DND-41 (cell line): ENCODE measurements around the gene PITX1.

Experiments used
- EZH2 ChIP-seq: IDR thresholded peaks from 3 replicates; pipeline ENCODE4 v1.6.1; 2012; ENCODE audit warnings: borderline replicate concordance, low read depth, mild to moderate bottlenecking, moderate library complexity, low read length, inconsistent platforms; ENCODE audit not compliant: severe bottlenecking
- TF ChIP-seq, protein P1 (sequence below): IDR thresholded peaks from 2 replicates; pipeline ENCODE4 v1.5.1; 2012; ENCODE audit warnings: borderline replicate concordance, low read length, moderate library complexity, mild to moderate bottlenecking; ENCODE audit not compliant: poor library complexity, severe bottlenecking; ENCODE audit errors: extremely low read depth

DNA sequence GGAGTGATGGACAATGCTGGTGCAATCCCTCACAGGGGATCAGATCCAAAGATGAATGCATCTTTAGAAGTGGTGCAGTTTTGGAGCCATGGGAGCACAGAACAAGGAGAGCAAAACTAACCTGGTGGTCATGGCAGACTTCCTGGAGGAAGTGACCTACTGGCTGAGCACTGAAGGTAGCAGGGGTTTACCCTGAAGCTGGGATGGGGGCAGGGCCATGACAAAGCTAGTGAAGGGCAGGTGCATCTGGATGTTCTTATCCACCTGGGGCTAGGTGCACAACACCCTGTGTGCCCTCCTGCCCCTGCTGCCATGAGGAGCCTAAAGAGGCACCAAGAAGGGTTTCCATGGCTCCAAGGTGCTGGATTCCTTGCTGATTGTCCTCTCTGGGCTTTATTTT lies 11.5 kb upstream of the PITX1 start:
- TF ChIP-seq, protein P1, sequence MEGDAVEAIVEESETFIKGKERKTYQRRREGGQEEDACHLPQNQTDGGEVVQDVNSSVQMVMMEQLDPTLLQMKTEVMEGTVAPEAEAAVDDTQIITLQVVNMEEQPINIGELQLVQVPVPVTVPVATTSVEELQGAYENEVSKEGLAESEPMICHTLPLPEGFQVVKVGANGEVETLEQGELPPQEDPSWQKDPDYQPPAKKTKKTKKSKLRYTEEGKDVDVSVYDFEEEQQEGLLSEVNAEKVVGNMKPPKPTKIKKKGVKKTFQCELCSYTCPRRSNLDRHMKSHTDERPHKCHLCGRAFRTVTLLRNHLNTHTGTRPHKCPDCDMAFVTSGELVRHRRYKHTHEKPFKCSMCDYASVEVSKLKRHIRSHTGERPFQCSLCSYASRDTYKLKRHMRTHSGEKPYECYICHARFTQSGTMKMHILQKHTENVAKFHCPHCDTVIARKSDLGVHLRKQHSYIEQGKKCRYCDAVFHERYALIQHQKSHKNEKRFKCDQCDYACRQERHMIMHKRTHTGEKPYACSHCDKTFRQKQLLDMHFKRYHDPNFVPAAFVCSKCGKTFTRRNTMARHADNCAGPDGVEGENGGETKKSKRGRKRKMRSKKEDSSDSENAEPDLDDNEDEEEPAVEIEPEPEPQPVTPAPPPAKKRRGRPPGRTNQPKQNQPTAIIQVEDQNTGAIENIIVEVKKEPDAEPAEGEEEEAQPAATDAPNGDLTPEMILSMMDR: no peak
- TF ChIP-seq EZH2: no peak
